Stimulated activated CD4-positive, alpha-beta T cell treated with anti-CD3 and anti-CD28 coated beads, Interleukin-12 subunit alpha, Interleukin-12 subunit beta, amount 100 ng/mL, for 24 hours (primary cell): Measurements from ENCODE around the gene LRIG2.

Source experiments
- DNase-seq, 2 experiments: peaks; one replicate each; pipeline ENCODE4 v3.0.0-alpha.2; 2020; ENCODE audit warnings: low read depth in 2 of 2

The LRIG2 gene

GRCh38 chr1:113166473-113166872, 93.5 kb downstream of the LRIG2 start:
- no peak for DNase-seq

- no peak for DNase-seq
Observed at GRCh38 chr1:113168946-113169345, 95.9 kb downstream of the LRIG2 start.

- DNase-seq = no peak
Observed at GRCh38 chr1:113169591-113169990, 96.6 kb downstream of the LRIG2 start.

GRCh38 chr1:113170519-113170918, 97.5 kb downstream of the LRIG2 start:
- no peak for DNase-seq

- DNase-seq = no peak
Observed at GRCh38 chr1:113178106-113178505, 105.1 kb downstream of the LRIG2 start.

- DNase-seq = no peak
Observed at GRCh38 chr1:113178522-113178921, 105.5 kb downstream of the LRIG2 start.
